Measurements from ENCODE around the gene SORL1-AS1.
A peak's percentile ranks its signal among the peaks of the same experiment; 100 is the strongest.

Gene SORL1-AS1

DNA sequence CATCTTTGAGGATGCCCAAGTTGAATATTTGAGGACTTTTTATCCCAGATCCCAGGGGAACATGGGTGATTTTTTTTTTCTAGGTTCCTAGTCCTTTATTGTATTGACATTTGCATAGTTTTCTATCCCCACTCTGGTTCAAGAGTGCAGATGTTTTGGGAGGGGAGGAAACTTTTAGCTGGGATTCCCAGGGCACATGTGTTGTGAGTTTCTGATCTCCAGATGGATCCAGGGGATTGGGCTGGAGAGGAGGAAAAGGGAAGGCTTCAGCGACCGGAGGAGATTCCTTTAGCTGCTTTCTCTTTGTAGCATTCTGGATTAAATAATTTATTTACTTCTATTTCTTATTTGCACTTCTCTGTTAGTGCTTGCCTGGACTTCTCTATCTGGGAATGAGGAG, 14.7 kb upstream of the SORL1-AS1 start:
- peak overlapping the region; percentile 12 for H3K4me3 ChIP-seq (ENCODE audit: low read depth, low read length)
- TF ChIP-seq, protein P1, sequence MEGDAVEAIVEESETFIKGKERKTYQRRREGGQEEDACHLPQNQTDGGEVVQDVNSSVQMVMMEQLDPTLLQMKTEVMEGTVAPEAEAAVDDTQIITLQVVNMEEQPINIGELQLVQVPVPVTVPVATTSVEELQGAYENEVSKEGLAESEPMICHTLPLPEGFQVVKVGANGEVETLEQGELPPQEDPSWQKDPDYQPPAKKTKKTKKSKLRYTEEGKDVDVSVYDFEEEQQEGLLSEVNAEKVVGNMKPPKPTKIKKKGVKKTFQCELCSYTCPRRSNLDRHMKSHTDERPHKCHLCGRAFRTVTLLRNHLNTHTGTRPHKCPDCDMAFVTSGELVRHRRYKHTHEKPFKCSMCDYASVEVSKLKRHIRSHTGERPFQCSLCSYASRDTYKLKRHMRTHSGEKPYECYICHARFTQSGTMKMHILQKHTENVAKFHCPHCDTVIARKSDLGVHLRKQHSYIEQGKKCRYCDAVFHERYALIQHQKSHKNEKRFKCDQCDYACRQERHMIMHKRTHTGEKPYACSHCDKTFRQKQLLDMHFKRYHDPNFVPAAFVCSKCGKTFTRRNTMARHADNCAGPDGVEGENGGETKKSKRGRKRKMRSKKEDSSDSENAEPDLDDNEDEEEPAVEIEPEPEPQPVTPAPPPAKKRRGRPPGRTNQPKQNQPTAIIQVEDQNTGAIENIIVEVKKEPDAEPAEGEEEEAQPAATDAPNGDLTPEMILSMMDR (IDR thresholded peaks at IDR 0.05; ENCODE audit: borderline replicate concordance, insufficient read depth, low read depth, low read length): no peak

DNA sequence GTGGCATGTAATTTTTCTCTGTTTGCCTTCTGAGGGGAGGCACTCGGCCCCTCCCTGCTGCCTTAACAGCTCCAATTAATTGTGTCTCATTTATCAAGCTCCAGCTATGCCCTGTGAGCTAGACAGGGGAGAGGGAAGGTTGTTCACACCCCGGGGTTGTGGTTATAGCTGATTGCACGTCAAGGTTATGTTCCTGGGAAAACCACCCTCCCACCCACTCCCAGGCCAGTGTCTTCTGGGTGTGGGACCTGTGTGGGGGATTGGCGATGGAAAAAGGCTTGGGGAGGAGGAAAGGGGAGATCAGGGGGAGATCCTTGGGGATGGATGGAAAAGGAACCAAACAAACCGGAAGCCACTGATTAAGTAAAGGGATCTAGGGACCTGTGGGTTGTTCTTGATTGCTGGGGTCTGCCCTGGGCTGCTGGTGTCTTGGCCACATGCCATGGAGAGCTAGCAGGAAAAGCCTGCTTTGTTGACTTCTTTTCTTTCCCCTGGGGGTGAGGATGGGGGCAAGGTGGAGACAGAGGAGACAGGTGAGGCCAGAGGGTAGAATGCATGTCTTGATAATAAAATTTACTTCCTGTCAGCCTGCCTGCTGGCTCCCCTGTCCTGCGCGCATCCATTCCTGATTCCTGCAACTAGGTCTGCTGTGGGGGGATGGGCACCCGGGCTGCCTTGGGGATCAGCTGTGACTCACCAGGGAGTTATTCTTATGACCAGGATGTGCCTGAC, 13.5 kb upstream of the SORL1-AS1 start:
- TF ChIP-seq, protein P1 (IDR thresholded peaks at IDR 0.05; ENCODE audit: borderline replicate concordance, insufficient read depth, low read depth, low read length): no peak
- H3K4me3 ChIP-seq (ENCODE audit: low read depth, low read length): peak overlapping the region; percentile 6

GRCh38 chr11:121465709-121466062, 12.9 kb upstream of the SORL1-AS1 start:
- no peak overlapping the region for H3K4me3 ChIP-seq (ENCODE audit: low read depth, low read length)
- TF ChIP-seq, protein P1 (IDR thresholded peaks at IDR 0.05; ENCODE audit: borderline replicate concordance, insufficient read depth, low read depth, low read length): no peak

- no peak overlapping the region for H3K4me3 ChIP-seq (ENCODE audit: low read depth, low read length)
These were observed 11.7 kb upstream of the SORL1-AS1 start for GRCh38 chr11:121464352-121464946.

DNA sequence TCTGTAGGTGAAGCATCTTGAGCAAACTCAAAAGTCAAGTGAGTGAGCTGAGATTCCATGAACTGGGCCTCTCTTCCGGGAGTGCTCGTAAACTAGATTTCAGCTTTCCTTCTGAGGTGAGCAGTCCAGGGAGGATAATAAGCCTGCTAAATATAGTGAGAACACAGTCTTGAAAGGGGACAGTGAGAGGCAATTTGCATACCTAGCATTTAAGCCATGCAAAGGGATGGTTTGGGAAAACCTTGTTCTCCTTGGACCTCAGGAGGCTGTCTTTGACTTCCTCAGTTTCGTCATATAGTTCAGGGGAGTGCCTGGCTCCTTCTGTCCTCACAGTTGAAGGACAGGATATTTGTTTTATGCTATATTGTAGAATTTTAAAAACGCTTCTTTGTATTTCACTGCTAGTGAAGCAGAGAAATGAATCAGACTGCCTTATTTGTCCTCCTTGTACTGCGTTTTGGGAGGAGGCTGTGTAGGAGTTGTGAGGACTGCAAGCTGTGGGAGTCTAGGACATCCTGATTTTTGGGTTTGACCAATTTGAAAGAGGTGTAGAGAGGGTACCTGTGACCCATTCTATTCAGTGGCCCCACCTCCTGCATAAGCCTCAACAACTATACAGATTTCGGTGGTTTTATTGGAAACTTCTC, 11.0 kb upstream of the SORL1-AS1 start:
- TF ChIP-seq, protein P1 (IDR thresholded peaks at IDR 0.05; ENCODE audit: borderline replicate concordance, insufficient read depth, low read depth, low read length): no peak
- no peak overlapping the region for H3K4me3 ChIP-seq (ENCODE audit: low read depth, low read length)

More at GRCh38 chr11:121464352-121464946, 11.7 kb upstream of the SORL1-AS1 start:
- TF ChIP-seq, protein P1 (IDR thresholded peaks at IDR 0.05; ENCODE audit: borderline replicate concordance, insufficient read depth, low read depth, low read length): no peak

DNA sequence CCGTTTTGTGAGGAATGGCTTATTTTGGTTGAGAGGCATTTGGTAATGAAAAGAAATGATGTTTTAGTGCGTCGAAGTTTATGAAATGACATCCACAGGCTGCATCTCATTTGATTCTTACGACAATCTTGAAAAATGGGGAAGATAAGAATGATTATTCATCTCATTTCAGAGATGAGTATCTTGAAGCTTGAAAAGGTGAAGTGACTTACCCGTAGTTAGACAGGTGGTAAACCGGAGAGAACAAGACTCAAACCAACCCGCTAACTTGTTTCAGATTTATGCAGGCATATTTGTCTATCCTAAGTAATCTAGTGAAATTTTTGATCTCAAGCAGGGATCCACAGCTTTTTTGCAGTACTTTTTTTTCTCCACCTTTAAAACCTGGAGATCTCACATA, 9.1 kb upstream of the SORL1-AS1 start:
- TF ChIP-seq, protein P1 (IDR thresholded peaks at IDR 0.05; ENCODE audit: borderline replicate concordance, insufficient read depth, low read depth, low read length): no peak

More for the DNA sequence above, 9.1 kb upstream of the SORL1-AS1 start:
- no peak overlapping the region for H3K4me3 ChIP-seq (ENCODE audit: low read depth, low read length)
